Melanocyte of skin (primary cell): ENCODE results near the gene TRAK1. TPM values are rescaled to one million over a fixed set of nuclear protein-coding genes. Genes with fewer than 3 reads are reported as not detected.

Experiments used
- small RNA-seq, 2 donors: library from RNA; depleted of rRNA; stranded (forward); fragments of <200 nt; gene quantifications; one replicate each; pipeline ENCODE3, GENCODE V24; 2012
- total RNA-seq, 2 donors: library from RNA; depleted of rRNA; stranded (reverse); fragments of >200 nt; gene quantifications; 2 replicates each; pipeline ENCODE4 v1.2.3, GENCODE V29; 2012

The TRAK1 gene, protein sequence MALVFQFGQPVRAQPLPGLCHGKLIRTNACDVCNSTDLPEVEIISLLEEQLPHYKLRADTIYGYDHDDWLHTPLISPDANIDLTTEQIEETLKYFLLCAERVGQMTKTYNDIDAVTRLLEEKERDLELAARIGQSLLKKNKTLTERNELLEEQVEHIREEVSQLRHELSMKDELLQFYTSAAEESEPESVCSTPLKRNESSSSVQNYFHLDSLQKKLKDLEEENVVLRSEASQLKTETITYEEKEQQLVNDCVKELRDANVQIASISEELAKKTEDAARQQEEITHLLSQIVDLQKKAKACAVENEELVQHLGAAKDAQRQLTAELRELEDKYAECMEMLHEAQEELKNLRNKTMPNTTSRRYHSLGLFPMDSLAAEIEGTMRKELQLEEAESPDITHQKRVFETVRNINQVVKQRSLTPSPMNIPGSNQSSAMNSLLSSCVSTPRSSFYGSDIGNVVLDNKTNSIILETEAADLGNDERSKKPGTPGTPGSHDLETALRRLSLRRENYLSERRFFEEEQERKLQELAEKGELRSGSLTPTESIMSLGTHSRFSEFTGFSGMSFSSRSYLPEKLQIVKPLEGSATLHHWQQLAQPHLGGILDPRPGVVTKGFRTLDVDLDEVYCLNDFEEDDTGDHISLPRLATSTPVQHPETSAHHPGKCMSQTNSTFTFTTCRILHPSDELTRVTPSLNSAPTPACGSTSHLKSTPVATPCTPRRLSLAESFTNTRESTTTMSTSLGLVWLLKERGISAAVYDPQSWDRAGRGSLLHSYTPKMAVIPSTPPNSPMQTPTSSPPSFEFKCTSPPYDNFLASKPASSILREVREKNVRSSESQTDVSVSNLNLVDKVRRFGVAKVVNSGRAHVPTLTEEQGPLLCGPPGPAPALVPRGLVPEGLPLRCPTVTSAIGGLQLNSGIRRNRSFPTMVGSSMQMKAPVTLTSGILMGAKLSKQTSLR
- 10 to 100 TPM; 45.0 to 63.7 TPM for total RNA-seq

DNA sequence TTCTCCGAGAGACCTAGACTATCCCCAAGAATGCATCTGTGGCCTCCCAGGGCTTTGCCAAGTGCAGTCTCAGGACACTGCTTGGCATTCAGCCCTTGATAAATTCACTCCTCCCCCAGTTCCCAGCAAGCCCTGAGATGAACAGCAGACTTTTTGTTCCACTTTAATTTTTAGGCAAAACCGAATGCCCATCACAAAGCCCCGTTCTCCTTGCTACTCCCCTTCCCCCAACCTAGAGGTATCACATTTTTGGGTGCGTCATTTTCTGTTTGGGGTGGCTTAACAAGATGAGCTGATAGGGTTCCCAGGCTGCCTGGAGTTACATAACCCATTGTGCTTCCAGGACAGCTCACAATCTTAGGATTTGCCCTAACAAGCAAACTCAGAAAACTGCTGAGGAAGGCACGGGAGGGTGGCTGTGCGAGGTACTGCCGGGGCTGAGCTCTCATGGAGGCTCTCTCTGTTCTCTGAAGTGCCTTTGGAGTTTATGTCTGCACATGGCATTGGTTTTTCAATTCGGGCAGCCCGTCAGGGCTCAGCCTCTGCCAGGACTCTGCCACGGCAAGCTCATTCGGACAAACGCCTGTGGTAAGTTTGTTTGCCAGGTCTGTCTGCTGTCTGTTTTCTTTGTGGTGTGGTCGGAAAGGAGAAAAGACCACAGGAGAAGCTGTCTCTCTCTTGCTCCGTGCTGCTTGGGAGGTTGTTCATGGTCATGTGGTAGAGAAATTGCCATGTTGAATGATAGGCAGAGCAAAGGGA is at the start of gene TRAK1:
TRAK1 (plus strand) TSS at position 385 of the 759 bp plus-strand sequence; CDS start at position 498, 113 bp downstream.

DNA sequence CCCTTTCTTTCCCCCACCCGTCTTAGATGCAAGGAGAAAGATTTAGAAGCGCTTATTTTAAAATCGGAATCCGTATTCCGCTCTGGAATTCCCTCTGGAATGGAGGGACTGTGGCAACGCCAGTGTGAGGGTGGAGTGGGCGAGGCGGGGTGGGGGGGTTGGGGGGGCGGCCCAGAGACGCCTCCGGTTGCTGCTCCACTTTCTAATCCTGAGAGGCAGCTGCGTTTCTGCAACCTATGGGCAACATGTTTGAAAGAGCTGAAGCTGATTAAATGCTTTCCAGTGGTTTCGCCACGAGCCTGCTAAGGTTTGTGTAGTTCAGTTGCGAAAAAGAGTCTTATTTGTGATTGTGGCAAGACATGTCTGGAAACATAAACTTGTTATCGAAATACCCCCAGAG is 174.9 kb downstream of the TRAK1 start, which contains the start of gene CCK:
CCK (minus strand) TSS at position 101 of the 400 bp plus-strand sequence. CDS start 2,555 bp downstream, outside the sequence.

Small RNAs within 50 kb of the gene (small RNA-seq; reads per million reads assigned to genes)
- 0 to 0.21 reads per million in 2 donors for gene RNU4-78P

Other genes with a start within 250 kb of the TRAK1 start
- 10 to 100 TPM; 13.8 to 20.3 TPM for gene ULK4, start 129.3 kb upstream of the TRAK1 start, total RNA-seq
- gene CCK, start 174.8 kb downstream of the TRAK1 start, total RNA-seq = not detected